ENCODE data around the gene CAMSAP1.
"Not testable (repeated sequence)": the region's sequence is repeated elsewhere in the genome, so short reads cannot be mapped to it uniquely, and the experiment has no call there.

CAMSAP1 gene

DNA sequence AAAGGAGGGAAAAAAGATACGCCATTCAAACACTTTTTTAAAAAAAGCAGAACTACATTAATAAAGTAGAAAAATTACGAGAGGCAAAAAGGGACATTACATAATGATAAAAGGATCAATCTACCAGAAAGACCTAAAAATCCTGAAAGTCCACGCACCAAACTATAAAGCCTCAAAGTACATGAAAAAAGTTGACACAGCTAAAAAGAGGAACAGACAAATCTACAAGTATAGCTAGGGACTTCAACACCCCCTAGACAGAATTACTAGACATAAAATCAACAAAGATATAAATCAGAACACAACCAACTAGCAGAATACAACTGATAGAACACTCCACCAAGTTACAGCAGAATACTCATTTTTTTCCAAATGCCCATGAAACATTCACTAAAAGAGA, 11.1 kb downstream of the CAMSAP1 start:
- no peak for DNase-seq

DNA sequence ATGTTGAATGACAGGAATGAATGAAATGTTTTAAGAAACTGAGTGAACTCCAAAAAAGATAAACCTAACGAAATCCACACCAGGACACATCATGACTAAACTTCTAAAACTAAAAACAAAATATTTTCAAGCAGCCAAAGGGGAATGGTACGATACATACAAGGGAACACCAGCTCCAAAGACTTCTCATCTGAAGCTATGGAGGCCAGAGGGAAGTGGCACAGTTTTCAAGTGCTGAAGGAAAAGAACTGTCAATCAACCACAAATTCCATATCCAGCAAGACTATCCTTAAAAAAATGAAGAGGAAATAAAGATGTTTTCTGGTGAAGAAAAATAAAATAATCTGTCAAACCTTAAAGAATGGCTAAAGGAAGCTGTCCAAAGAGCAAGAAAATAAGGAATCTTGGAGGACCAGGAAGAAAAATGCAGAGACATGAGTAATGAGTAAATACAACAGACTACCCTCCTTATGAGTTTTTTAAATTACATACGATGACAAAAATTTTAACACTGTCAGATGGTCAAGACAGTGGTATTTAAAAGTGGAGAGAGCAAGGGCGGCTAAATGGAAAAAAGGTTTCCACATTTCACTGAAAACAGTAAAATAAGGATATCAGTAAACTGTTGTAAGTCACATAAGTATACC, 12.0 kb downstream of the CAMSAP1 start:
- DNase-seq = no peak

DNA sequence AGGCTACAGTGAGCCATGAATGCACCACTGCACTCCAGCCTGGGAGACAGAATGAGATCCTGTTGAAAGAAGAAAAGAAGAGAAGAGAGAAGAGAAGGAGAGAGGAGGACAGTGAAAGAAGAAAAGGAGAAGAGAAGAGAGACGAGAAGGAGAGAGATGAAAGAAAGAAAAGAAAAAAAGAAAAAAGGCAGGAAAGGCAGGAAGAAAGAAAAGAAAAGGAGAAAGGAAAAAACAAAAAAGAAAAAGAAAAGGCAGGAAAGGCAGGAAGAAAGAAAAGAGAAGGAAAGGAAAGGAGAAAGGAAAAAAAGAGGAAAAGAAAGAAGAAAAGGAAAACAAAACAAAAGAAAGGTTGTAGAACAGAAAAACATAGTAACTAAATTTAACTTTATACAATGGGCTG, 14.2 kb downstream of the CAMSAP1 start:
- DNase-seq = no peak

DNA sequence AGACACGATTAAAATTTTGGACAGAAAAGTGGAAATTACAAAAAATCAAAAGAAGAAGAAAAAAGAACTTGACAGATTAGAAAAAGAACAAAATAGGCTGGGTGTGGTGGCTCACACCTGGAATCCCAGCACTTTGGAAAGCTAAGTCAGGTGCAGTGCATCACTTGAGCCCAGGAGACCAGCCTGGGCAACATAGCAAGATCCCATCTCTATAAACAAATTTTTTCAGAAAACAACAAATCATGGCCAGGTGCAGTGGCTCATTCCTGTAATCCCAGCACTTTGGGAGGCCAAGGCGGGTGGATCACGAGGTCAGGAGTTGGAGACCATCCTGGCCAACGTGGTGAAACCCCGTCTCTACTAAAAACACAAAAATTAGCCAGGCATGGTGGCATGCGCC, 15.0 kb downstream of the CAMSAP1 start:
- DNase-seq = not testable (repeated sequence)

DNA sequence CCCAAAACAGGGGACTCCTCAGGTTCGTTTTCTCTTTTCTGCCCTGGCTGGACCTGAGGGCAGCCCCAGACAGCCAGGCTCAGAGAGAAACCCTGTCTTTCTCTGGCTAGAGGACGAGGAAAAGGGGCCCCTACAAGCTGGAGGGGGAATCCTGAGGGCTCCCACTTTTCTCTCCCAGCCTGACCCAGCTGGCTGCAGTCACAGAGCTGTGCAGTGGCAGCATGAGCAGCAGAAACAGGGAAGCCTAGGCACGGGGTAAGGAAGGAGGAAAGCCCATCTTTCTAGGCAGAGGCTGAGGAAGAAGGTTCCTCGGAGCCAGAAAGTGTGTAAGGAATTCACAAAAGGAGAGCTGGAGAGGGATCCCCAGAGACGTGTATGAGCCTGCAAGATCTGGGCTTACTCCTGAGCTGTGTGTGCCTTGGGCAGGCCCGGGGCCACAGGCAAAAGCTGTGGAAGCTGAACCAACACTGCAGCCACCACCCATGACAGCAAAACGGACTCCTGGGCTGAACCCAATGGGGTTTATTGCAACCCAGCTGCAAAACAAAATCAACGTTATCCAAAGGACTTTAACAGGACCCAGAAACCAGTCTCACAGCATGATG, 16.2 kb downstream of the CAMSAP1 start:
- DNase-seq = no peak

DNA sequence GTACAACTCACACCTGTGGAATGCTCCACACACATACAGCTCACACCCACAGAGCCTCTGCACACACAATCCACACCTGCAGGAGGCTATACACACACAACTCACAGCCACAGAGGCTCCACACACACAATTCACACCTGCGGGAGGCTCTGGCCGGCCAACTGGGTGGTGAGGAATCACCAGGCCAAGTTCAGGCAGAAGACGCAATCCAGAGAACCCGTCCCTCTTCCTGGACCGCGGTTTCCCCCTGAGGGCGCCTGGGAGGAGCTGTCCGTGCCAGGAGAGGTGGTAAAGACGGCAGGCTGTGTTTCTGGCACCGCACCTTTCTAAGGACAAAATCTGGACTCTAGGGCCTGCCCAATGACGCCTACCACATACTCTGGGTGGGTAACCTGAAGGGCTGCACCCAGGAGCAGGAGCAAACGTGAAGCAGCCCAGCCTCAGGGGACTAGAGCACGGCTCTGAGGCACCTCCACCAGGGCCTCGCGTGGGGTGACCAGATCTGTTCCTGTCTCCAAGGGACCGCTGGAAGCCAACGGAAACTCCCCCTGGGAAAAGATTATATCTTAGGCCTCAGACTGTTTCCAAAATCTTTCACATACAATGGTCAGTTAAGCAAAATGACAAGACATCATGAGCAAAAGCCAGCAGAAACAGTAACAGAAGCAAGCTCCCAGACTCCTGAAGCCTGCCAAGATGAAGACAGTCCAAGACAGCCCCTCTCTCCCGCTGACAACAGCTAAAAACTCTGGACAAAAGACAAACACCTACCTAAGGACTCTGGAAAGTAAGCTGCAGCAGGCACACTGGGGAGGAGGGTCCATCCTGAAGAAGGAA, 16.9 kb downstream of the CAMSAP1 start:
- DNase-seq = no peak

DNA sequence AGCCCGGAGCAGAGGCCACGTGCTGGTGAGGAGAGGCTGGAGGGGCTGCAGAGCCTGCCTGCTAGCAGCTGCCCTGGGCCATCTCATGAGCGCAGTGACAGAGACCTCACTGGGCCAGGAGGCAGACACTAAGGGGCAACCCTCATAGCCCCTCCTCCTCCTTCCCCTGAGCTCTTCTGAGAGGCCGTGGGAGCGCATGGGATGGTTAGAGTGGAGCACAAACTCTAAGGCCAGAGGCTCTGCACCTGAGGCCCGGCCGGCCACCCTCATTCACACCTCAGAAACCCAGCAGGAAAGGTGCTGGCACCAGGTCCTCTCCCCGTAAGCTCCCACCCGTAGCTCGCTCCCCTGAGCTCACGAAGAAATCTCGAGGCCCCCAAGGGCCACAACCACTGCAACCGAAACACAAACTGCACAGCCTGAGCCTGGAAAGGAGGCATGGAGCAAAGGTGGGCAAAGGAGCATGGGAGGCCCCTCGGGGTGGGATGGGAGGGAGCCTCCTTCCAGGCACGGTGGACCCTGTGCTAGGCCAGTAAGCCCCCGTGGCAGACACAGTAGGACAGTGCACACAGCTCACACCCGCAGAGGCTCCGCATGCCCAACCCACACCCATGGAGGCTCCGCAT, 17.7 kb downstream of the CAMSAP1 start:
- DNase-seq = no peak

DNA sequence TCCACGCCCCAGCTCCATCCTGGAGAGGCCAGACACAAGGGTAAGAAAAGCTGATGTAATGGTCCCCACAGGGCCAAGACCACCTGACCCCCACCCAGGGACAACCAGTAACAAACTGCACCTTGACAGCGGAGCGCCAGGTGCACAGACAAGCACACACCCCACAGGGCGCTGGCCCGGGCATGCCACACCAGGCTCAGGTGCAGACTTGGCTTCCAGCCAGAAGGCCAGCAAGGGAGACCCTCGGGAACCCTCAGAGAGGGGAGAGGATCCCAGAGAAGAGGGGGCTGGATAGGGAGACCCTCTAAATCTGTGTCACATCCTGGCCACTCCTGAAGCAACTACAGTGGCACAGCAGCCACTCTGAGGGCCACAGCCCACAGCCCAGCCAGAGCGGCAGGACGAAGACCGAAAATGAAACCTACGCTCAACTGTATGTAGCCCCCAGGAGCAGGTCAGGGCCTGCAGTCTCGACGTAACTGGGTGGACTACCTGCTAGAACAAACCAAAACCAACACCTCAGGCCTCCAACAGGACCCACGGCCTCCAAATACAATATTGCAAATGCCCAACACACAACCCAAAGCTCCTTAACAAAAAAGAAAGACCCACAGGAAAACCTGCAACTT, 18.5 kb downstream of the CAMSAP1 start:
- DNase-seq = no peak

DNA sequence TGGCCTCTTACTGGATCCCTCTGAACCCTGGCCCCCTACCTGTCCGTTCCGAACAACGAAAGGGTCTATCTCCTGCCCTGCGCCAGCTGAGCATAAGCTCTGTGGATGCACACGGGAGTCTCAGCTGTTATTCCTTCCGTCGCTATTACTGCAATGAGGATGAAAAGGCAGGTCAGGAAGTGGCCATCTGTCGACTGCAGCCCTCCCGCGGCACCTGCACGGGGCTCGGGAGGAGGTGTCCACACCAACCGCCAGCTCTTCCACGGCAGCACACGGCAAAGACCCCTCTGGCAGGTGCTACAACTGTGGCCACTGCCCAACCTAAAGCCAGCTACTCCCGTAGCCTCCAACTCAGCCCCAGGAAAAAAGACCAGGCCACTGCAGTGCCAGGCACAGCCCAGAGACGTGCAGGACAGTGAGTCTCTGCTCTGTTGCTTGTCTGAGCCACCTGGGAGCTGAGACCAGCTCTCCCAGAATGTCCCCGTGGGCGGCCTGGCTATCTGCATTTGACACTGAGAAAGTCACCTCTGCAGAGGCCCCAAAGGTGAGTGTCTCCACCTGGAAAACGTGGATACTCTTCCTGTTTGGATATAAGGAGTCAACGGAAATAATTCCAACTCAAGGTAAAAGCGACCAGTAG, 19.1 kb downstream of the CAMSAP1 start:
- DNase-seq = no peak

DNA sequence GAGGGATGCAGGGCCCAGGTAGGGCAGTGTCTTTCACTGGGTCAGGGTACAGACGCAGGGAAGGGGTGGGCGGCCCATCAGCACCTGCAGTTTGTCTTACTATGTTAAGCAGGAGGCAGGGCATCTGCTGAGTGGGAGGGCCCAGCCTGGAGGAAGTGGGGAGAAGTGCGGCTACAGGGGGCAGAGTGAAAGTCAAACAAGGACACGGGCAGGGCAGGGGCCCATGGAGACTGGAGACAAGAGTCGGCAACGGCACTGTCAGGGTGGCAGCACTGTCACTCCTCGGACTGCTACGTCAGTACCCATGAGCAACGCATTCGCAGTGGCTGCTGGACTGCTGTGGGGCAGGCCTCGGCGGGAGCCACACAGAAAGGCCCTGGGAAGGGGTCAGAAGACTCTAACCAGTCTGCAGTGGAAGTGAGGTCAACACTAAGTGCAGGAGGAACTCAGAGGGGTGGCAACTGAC, 19.7 kb downstream of the CAMSAP1 start:
- no peak for DNase-seq

DNA sequence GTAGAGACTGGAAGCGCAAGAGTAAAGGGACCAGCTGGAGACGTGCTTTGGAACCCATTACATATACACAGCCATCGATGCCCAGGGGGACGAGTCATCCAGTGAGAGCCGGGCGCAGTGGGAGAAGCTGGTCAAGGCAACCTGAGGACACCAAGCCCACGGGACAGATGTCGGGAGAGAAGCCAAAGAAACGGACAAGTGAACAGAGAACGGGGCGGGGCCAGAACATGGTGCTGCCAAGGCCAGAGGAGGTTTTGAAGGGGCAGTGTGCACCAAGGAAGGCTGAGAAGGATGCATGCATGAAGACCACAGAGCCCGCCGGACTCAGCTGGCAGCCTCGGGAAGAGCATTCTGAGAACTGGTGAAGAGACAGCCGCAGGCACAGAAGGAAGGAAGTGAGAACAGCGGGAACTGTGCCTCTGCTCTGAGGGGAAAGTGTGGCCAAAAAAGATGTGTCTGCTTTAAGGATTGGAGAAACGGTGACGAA, 20.3 kb downstream of the CAMSAP1 start:
- no peak for DNase-seq

DNA sequence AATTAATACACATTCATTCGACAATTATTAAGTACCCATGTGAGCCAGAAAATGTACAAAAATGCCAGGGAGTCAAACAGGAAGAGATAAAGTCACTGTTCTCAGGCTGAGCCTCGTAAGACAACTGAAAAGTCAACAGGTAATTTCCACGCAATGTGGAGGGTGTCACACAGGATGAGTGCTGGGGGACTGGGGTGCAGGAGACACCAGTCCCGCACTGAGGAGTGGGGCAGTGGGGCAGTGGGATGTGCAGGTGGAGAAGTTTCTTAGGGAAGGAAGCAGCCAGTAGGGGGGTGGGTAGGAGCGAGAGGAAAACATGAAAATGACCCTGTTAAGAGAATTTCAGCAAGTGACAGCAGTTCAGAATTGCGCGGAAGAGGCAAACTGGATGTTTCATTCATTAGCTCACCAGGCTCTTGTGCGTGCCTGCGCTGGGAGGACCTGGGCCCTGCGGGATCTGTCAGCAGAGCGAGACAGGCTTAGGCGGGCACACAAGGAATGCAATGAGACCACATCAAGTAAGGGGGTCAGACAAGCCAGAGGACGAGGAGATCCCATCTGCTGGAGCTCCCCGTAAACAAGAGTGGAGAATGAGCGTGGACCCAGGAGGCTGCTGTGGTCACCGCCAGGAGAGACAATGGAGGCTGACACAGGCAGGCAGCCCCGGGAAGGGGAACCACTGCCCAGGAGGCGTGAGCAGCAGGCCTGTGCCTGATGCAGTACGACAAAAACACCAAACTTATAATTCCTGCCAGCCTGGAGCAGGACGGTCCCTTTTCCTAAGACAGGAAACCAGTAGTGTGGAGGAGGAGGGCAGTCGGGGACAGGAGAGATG, 21.0 kb downstream of the CAMSAP1 start:
- DNase-seq = no peak

DNA sequence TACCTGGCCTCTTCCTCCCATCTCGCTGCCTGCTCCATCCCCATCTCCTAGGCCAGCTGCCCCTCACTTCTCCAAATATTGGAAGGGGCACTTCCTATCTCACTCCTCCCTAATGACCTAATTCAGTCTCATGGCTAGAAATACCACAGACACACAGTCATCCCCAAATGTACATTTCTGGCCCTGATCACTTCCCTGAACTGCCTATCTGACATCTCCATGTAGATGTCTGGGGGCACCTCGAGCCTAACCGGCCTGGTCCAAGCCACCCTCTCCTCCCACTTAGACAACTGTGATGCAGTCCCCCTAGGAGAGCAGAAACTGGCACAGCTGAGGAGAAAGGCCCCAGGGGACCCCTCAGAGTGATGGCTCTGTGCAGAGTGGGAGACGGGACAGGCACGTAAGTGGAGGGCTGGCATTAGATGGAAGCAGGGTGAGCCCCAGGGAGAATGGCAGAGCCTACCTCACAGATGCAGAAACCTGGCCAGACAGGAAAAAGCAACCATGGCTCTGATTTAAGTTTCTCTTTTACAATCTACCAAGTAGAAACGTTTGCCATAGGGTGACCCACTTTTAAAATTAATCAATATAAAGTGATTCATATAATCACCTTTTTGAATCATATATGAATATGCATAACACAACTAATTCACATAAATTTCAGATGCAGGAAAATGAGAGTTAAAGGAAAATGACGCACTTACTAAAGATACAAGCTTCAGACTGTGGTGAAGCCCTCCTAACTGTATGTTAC, 22.1 kb downstream of the CAMSAP1 start:
- no peak for DNase-seq

DNA sequence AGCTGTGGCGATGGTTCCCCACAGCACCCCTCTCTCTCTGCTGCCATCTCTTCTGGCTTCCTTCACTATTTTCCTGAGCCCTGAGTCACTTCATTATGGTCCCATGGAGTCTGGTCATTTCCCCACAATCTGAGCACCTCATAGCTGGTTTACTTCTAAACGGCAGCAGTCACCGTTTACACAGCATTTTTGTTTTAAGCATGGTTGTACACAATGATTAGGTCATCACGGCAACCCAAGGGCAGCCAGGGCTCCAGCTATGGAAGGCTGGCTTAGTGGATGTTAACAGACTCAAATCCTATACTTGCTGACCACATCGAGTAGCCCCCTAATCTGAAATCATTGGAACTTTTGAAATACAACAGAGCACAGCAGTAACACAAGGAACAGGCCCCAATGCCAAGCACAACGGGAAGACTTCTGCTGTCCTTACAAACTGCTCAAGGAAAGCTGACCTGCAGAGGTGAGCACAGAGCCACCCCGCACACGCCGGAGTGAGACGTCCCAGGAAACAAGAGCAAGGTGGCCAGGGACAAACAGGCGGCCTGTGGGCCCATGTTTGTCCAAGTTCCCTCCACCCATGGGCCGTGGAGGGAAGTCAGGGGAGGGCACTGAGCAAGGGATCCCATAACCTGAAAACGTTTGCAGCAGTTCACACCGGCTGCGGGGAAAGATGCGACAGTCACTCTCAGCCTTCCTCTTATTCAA, 22.9 kb downstream of the CAMSAP1 start:
- DNase-seq = no peak

DNA sequence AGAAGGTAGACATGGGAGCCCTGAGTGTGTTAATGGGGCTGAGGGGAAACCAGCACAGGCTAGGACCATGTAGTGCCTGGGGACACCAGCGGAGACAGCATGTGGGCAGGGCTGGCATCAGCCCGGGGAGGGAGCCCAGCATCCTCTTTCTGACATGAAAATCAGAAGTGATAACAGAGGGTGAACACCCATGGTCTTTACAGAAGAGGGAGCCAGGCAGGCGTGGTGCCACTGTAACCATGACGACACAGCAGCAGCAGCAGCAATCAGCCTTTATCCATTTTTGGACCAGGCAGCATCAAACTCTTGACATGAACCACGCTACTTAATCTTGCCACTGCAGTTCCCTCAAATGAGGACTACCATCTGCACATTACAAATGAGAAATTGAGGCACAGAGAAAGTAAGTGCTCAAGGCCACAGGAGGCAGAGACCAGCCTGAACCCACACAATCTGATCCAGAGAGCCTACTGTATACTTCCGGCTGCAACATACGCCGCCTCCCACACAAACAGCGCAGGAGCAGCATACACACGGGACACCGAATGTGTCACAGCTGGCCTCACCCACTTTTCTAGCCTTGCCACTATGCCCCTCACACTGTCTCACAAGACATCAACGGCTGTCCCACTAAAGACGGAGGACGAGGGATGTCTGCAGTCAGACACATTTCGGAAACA, 23.8 kb downstream of the CAMSAP1 start:
- DNase-seq = no peak

DNA sequence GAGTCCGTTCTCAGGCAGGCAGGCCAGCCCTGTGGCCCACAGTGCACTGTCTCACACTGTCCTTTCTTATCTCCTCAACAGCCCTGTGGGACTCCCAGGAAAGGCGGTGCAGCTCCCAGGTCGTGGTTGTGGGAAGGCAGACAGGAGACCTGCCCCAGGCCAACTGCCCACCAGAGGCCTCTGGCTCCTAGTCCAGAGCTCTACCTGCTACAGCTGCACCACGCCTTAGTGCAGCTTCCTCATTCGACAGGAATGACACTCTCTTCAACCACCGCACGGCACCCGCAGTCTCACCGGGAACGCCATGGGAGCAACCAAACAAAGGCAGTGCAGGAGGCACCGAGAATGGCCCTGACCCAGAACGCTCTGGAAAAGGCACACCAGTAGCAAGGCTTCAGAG, 25.3 kb downstream of the CAMSAP1 start:
- DNase-seq = no peak

DNA sequence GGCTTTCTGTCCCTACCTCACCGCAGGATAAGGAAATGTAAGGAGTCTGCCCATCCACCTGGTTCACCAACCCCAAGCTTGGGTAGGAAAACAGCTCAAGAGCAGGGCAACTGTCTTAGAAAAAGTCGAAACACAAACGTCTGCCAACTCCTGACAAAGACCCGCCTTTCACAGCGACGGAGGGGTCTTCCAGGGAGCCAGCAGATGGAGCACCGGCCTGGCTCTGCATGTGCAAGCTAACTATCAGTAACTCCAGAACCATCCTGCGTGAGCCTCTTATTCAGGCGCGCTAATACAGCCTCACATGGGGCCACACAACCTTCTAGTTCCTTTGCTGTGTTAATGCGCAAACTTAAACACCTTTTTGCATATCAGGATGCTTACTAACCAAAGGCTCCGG, 26.9 kb downstream of the CAMSAP1 start:
- no peak for DNase-seq

DNA sequence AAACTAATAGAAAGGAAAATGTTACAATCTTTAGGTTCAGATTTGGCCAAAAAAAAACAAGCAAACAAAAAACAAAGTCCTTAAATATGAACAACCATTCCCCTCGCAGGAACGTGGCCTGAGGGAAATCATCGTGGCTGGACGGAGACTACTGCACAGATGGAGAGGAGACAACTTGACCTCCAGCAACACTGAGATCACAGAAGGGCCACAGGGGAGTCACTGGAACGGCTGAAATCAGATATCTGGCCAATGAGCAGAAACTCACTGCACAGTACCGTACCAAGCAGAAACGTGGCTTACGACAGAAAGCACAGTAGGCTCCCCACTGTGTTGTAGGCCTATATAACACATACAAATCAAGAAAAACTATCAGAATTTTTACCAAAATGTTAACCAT, 27.7 kb downstream of the CAMSAP1 start:
- no peak for DNase-seq

DNA sequence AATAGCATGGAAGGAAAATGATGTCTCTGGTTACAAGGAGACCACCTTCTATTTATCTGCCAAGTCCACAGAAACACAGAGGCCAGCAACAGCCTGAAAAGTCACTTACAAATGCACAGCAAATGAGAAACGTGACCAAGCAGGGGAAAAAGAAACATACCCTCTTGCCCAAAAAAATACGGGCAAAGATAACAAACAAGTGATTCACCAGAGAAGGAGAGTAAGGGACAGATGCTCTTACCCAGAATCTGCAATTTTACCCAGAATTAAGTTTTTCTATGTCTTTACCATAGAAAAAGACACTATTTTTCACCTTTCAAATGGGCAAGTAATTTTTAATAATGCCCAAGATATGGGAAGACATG, 28.1 kb downstream of the CAMSAP1 start:
- no peak for DNase-seq
